GM23338 (cell line): ENCODE data around the gene PRSS33. TPM values are rescaled to one million over a fixed set of nuclear protein-coding genes. Genes with fewer than 3 reads are reported as not detected.

Experiments
- ATAC-seq: fragments of 200-7000 bp; cut with Tn5 transposase; 3 replicates; pipeline ENCODE4 v1.9.1; 2020
- DNase-seq: peaks from one replicate; pipeline ENCODE4 v3.0.0-alpha.2; 2015; ENCODE audit warnings: low spot score
- H2AFZ ChIP-seq: fragments of 200-600 bp; sonication (generic); 2 replicates; pipeline ENCODE4 v1.8.0; 2016; ENCODE audit warnings: antibody characterized with exemption, mild to moderate bottlenecking, moderate library complexity
- H3F3A ChIP-seq: fragments of 200-600 bp; sonication (generic); replicated peaks from 2 replicates; pipeline ENCODE4 v1.8.0; 2017; ENCODE audit warnings: antibody characterized with exemption, mixed run types, low read depth
- H3K27ac ChIP-seq: fragments of 200-600 bp; sonication (generic); 2 replicates; pipeline ENCODE4 v1.6.1; 2016; ENCODE audit warnings: low read depth
- H3K27me3 ChIP-seq: fragments of 200-600 bp; sonication (generic); 2 replicates; pipeline ENCODE4 v1.8.0; 2016; ENCODE audit warnings: mild to moderate bottlenecking, mixed run types, moderate library complexity; ENCODE audit not compliant: insufficient read depth
- H3K36me3 ChIP-seq: fragments of 200-600 bp; sonication (generic); 2 replicates; pipeline ENCODE4 v1.8.0; 2016; ENCODE audit warnings: mild to moderate bottlenecking; ENCODE audit not compliant: insufficient read depth
- H3K4me1 ChIP-seq: fragments of 200-600 bp; sonication (generic); 2 replicates; pipeline ENCODE4 v1.8.0; 2016; ENCODE audit warnings: mild to moderate bottlenecking, moderate library complexity; ENCODE audit not compliant: insufficient read depth
- H3K4me2 ChIP-seq: fragments of 200-600 bp; sonication (generic); 2 replicates; pipeline ENCODE4 v1.7.1; 2017; ENCODE audit warnings: mixed run types
- H3K4me3 ChIP-seq: fragments of 200-600 bp; sonication (generic); 2 replicates; pipeline ENCODE4 v1.6.1; 2016; ENCODE audit warnings: mixed run types
- H3K79me2 ChIP-seq: fragments of 200-600 bp; sonication (generic); replicated peaks from 2 replicates; pipeline ENCODE4 v1.8.0; 2017; ENCODE audit warnings: mild to moderate bottlenecking; ENCODE audit not compliant: insufficient read depth
- H3K9me2 ChIP-seq: fragments of 200-600 bp; sonication (generic); 2 replicates; pipeline ENCODE4 v1.8.0; 2017; ENCODE audit not compliant: insufficient read depth
- H4K20me1 ChIP-seq: fragments of 200-600 bp; sonication (generic); replicated peaks from 2 replicates; pipeline ENCODE4 v1.8.0; 2017; ENCODE audit warnings: mild to moderate bottlenecking; ENCODE audit not compliant: insufficient read depth
- H3K27ac Mint-ChIP-seq: 2 replicates; pipeline ENCODE4 v1.8.0; 2020; ENCODE audit warnings: inconsistent platforms, mild to moderate bottlenecking, moderate library complexity, mixed read lengths
- H3K27me3 Mint-ChIP-seq: 3 replicates; pipeline ENCODE4 v1.8.0; 2022; ENCODE audit warnings: low read depth, mild to moderate bottlenecking, moderate library complexity, mixed read lengths, inconsistent platforms; ENCODE audit not compliant: insufficient read depth, poor library complexity
- H3K36me3 Mint-ChIP-seq: 3 replicates; pipeline ENCODE4 v1.8.0; 2021; ENCODE audit warnings: low read depth, mild to moderate bottlenecking, inconsistent platforms, moderate library complexity, mixed read lengths
- H3K4me1 Mint-ChIP-seq: 3 replicates; pipeline ENCODE4 v1.8.0; 2020; ENCODE audit warnings: mild to moderate bottlenecking, inconsistent platforms, mixed read lengths
- H3K4me3 Mint-ChIP-seq: 3 replicates; pipeline ENCODE4 v1.8.0; 2021; ENCODE audit warnings: moderate library complexity, mild to moderate bottlenecking, inconsistent platforms, mixed read lengths
- H3K9me3 Mint-ChIP-seq: 3 replicates; pipeline ENCODE4 v1.8.0; 2020; ENCODE audit warnings: moderate library complexity, mild to moderate bottlenecking, inconsistent platforms, mixed read lengths
- CREB1 ChIP-seq: fragments of 250-450 bp; sonication (Bioruptor Pico); IDR thresholded peaks from 2 replicates; pipeline ENCODE4 v1.5.0; 2020; ENCODE audit warnings: low read depth, mild to moderate bottlenecking, moderate library complexity
- CTCF ChIP-seq, 2 experiments: fragments of 200-600 bp in 1 of 2; sonication (generic) in 1 of 2; conservative IDR thresholded peaks; 2 replicates each; pipeline versions ENCODE4 v1.5.1 to v1.6.1; 2016 to 2017; ENCODE audit warnings: antibody characterized with exemption in 2 of 2, low read depth in 2 of 2, mild to moderate bottlenecking in 2 of 2, moderate library complexity in 1 of 2
- EZH2 ChIP-seq: fragments of 200-600 bp; sonication (generic); IDR thresholded peaks from one replicate; pipeline ENCODE4 v1.8.0; 2017; ENCODE audit warnings: antibody characterized with exemption, mild to moderate bottlenecking, low read depth; ENCODE audit not compliant: unreplicated experiment
- EZH2phosphoT487 ChIP-seq: fragments of 200-600 bp; sonication (generic); IDR thresholded peaks from one replicate; pipeline ENCODE4 v1.8.1; 2018; ENCODE audit warnings: antibody characterized with exemption; ENCODE audit not compliant: unreplicated experiment
- JUNB ChIP-seq: IDR thresholded peaks from one replicate; pipeline ENCODE4 v1.6.1; 2016; ENCODE audit warnings: antibody characterized with exemption; ENCODE audit not compliant: unreplicated experiment
- NANOG ChIP-seq: IDR thresholded peaks from 2 replicates; pipeline ENCODE4 v1.6.1; 2016; ENCODE audit warnings: antibody characterized with exemption, borderline replicate concordance
- POLR2AphosphoS5 ChIP-seq: IDR thresholded peaks from 2 replicates; pipeline ENCODE4 v1.6.1; 2016; ENCODE audit warnings: antibody characterized with exemption, low read depth
- STAT1 ChIP-seq: IDR thresholded peaks from one replicate; pipeline ENCODE4 v1.6.1; 2016; ENCODE audit warnings: antibody characterized with exemption; ENCODE audit not compliant: unreplicated experiment
- ZNF462 ChIP-seq: fragments of 250-450 bp; sonication (Bioruptor Pico); IDR thresholded peaks from 2 replicates; pipeline ENCODE4 v1.5.0; 2020; ENCODE audit warnings: mild to moderate bottlenecking, moderate library complexity
- polyA plus RNA-seq: library from polyadenylated mRNA; unstranded; fragments of >200 nt; fragmentation: Nextera tagmentation; extraction: Ambion mirVana; gene quantifications from 2 replicates; pipeline ENCODE4 v1.2.1, GENCODE V29; 2016
- total RNA-seq: library from RNA; depleted of rRNA; stranded (reverse); fragments of >200 nt; shearing (Covaris generic); gene quantifications from 2 replicates; pipeline ENCODE4 v1.2.3, GENCODE V29; 2014

The PRSS33 gene
- total and polyA plus RNA-seq, 2 experiments from 2014 or later, result 0.24 to 1.4 TPM

- Mint-ChIP-seq H3K27me3 (peaks cover 13% of the 10 kb centered on the region), H3K9me3 (no peaks in the 10 kb centered on the region; the same call in 2 of the 3 replicates), H3K36me3 (peaks cover 29% of the 10 kb centered on the region), H3K4me1 (peaks cover 19% of the 10 kb centered on the region), H3K4me3 (peak overlapping the region; percentile 93), H3K27ac (no peak overlapping the region)
- Histone ChIP-seq H3K27me3 (no peaks in the 10 kb centered on the region), H3K9me2 (no peaks in the 10 kb centered on the region), H3K36me3 (no peaks in the 10 kb centered on the region), H3F3A (peaks cover 33% of the 10 kb centered on the region), H4K20me1 (peaks cover 12% of the 10 kb centered on the region), H3K4me3 (no peak overlapping the region), H2AFZ (no peak overlapping the region), H3K4me1 (peaks cover 23% of the 10 kb centered on the region), H3K79me2 (peaks cover 36% of the 10 kb centered on the region), H3K4me2 (no peak overlapping the region), H3K27ac (peak overlapping the region; percentile 100; the same call in 1 of the 2 replicates)
- TF ChIP-seq EZH2phosphoT487 (no peak), JUNB (no peak), CREB1 (CRISPR knock-in tag) (no peak), NANOG (no peak), CTCF (conservative IDR thresholded peaks at IDR 0.05; ENCODE audit: low read depth in 2 of 2) (no peak), POLR2AphosphoS5 (no peak), EZH2 (no peak), STAT1 (no peak), ZNF462 (CRISPR knock-in tag) (no peak)
- ATAC-seq, result no peak
- DNase-seq, result no peak
Measured at GRCh38 chr16:2749936-2750335, 37.4 kb downstream of the PRSS33 start.
